Measurements from ENCODE around the gene PTP4A2.

GRCh38 chr1:31927661-31927980 lies 10.5 kb downstream of the PTP4A2 start:
- no peak for TF ChIP-seq POLR2A (IDR thresholded peaks at IDR 0.05)
- TF ChIP-seq POLR2AphosphoS5 (IDR thresholded peaks at IDR 0.05) = no peak
- no peak for TF ChIP-seq CTCF (IDR thresholded peaks at IDR 0.05)

Data from upper lobe of left lung (tissue), 4 donors.